Activated CD4-positive, alpha-beta memory T cell treated with anti-CD3 and anti-CD28 coated beads, Interleukin-2, amount 10 ng/mL, durations not matched to agents 7 days and 5 days (primary cell): ENCODE data around the gene POLE. TPM values are rescaled to one million over a fixed set of nuclear protein-coding genes. Genes with fewer than 3 reads are reported as not detected.
"Not testable (repeated sequence)": the region's sequence is repeated elsewhere in the genome, so short reads cannot be mapped to it uniquely, and the experiment has no call there.

Experiments
- CTCF ChIA-PET: fragments of 350-600 bp; sonication (Branson Sonifier 250); formaldehyde crosslinking; loops from one replicate; lab custom pipeline; 2021; ENCODE audit warnings: antibody characterized with exemption, inconsistent platforms; lab: Charles Lee
- POLR2A ChIA-PET: fragments of 350-600 bp; sonication (Branson Sonifier 250); formaldehyde crosslinking; loops from one replicate; lab custom pipeline; 2021; ENCODE audit warnings: antibody characterized with exemption; lab: Charles Lee
- DNase-seq: peaks from one replicate; pipeline ENCODE4 v3.0.0-alpha.2; 2020
- H3K27ac Mint-ChIP-seq: one replicate; pipeline ENCODE4 v1.8.0; 2021; ENCODE audit warnings: mild to moderate bottlenecking, mixed read lengths
- H3K27me3 Mint-ChIP-seq: one replicate; pipeline ENCODE4 v1.8.0; 2021; ENCODE audit warnings: mixed read lengths
- H3K36me3 Mint-ChIP-seq: one replicate; pipeline ENCODE4 v1.8.0; 2021; ENCODE audit warnings: low read depth, mixed read lengths
- H3K4me1 Mint-ChIP-seq: one replicate; pipeline ENCODE4 v1.8.0; 2021; ENCODE audit warnings: mixed read lengths
- H3K4me3 Mint-ChIP-seq: one replicate; pipeline ENCODE4 v1.8.0; 2021; ENCODE audit warnings: mild to moderate bottlenecking, mixed read lengths
- H3K9me3 Mint-ChIP-seq: one replicate; pipeline ENCODE4 v1.8.0; 2021; ENCODE audit warnings: mixed read lengths
- total RNA-seq, 2 experiments: library from RNA; stranded (reverse); gene quantifications; one replicate each; pipeline ENCODE4 v1.2.3, GENCODE V29; 2021

POLE gene
- total RNA-seq, 2 experiments from 2014 or later: 108 to 117 TPM

DNA sequence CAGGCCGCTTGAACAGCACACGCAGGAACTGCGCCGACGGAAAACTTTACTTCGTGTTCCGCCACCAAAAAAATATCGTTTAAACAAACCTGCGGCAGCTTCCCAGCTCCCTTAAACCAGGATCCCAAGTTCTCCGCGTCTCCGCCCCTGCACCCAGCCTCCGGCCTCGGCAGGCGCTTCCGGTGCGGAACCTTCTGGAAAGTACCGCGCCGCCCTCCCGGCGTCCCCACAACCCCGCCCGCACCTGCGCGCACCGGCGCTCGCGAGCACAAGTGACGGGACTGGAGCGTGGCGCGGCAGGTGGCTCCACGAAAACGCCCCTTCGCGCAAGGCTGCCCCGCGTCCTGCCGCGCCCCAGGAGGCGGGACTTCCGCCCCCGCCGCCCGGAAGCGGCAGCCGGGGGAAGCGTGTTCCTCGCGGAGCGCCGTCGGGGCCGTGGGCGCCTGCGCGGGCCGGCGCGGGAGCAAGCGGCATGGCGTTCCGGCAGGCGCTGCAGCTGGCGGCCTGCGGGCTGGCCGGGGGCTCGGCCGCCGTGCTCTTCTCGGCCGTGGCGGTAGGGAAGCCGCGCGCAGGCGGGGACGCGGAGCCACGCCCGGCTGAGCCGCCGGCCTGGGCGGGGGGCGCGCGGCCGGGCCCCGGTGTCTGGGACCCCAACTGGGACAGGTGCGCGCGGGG, 23.4 kb upstream of the POLE start, which contains the start of gene PGAM5:
TSS of gene PGAM5 (plus strand) at position 438 of the 675 bp plus-strand sequence. CDS start at position 473, 35 bp downstream.
- peaks cover 25% of the 10 kb centered on the region for H3K4me1 Mint-ChIP-seq
- peak; percentile 92 for DNase-seq
- H3K27ac Mint-ChIP-seq: peak within 1 kb of the TSS; percentile 71
- ChIA-PET POLR2A (interaction anchor here (1.2 to 2.2 kb wide), 5 partner anchors 8 to 275 kb away, joined by 3 to 12 read pairs (median 5); partner anchors contain the start of genes ANKLE2, GOLGA3 and ZNF26), CTCF (no interaction called here)
- H3K36me3 Mint-ChIP-seq: peaks cover 11% of the 10 kb centered on the region
- H3K4me3 Mint-ChIP-seq: peak within 1 kb of the TSS; percentile 82
- H3K9me3 Mint-ChIP-seq: no peaks in the 10 kb centered on the region
- H3K27me3 Mint-ChIP-seq: no peaks in the 10 kb centered on the region

DNA sequence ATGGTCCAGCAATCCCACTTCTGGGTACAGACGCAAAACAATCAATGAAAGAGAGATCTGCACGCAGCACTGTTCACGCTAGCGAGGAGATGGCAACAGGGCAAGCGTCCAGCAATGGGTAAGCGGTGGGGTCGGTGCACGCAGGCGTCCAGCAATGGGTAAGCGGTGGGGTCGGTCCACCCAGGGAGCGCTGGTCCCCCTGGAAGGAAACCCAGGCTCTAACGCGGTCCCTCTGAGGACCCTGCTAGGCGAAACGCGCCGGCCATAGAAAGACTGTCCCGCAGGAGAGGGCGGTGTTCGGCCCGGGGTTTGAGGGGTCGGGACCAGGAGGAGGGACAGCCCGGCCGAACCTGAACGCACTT, 22.9 kb upstream of the POLE start:
- Mint-ChIP-seq H3K27me3 (no peaks in the 10 kb centered on the region), H3K36me3 (peaks cover 11% of the 10 kb centered on the region), H3K27ac (peak overlapping the region; percentile 71), H3K9me3 (no peaks in the 10 kb centered on the region), H3K4me3 (peak overlapping the region; percentile 80), H3K4me1 (peaks cover 25% of the 10 kb centered on the region)
- POLR2A ChIA-PET: interaction anchor here (1.3 to 2.2 kb wide), 3 partner anchors 8 to 51 kb away, joined by 3 to 12 read pairs (median 11); partner anchors contain the start of gene ANKLE2
- CTCF ChIA-PET: no interaction called here
- DNase-seq: no peak

DNA sequence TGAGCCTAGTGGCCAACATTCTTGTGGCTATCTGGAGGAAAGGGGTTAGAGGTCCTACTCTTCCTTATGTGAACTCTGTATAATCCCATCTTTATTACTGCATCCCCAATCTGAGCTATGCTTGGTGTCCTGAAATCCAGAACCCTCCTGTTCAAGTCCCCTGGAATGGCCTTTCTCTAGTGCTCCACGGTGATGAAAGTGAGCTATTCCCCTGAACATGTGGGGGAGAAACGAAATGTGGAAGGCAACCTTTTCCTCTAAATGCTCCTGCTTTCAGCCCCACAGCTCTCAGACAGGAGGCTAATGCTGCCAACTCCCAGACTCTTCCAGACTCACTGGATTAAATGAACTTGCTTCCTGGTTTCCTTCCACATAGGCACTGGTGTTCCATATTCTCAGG, 21.0 kb upstream of the POLE start:
- ChIA-PET POLR2A (no interaction called here), CTCF (no interaction called here)
- Mint-ChIP-seq H3K27ac (no peak overlapping the region), H3K4me1 (peaks cover 17% of the 10 kb centered on the region), H3K4me3 (no peak overlapping the region), H3K36me3 (peaks cover 21% of the 10 kb centered on the region), H3K9me3 (no peaks in the 10 kb centered on the region), H3K27me3 (no peaks in the 10 kb centered on the region)
- DNase-seq: no peak

DNA sequence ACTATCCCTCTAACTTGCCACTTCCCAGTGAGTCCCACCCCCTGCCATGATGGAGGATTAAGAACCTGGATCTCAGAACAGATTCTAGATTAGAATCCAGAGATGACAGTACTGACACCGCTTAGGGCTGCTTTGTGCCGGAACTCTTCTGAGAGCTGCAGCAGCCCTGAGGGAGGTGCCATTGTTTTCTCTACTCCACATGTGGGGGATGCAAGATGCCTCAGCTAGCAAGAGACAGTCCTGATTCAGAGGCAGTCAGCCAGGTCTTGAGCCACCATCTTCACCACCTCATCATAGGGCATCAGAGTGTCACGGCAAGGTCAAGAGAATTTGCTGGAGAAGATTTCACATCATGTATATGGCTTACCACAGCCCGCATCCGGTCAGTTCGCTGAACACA, 20.1 kb upstream of the POLE start:
- ChIA-PET CTCF (no interaction called here), POLR2A (no interaction called here)
- no peak overlapping the region for H3K27ac Mint-ChIP-seq
- peaks cover 12% of the 10 kb centered on the region for H3K4me1 Mint-ChIP-seq
- H3K27me3 Mint-ChIP-seq: no peaks in the 10 kb centered on the region
- DNase-seq: no peak
- no peaks in the 10 kb centered on the region for H3K9me3 Mint-ChIP-seq
- no peak overlapping the region for H3K4me3 Mint-ChIP-seq
- peaks cover 21% of the 10 kb centered on the region for H3K36me3 Mint-ChIP-seq

DNA sequence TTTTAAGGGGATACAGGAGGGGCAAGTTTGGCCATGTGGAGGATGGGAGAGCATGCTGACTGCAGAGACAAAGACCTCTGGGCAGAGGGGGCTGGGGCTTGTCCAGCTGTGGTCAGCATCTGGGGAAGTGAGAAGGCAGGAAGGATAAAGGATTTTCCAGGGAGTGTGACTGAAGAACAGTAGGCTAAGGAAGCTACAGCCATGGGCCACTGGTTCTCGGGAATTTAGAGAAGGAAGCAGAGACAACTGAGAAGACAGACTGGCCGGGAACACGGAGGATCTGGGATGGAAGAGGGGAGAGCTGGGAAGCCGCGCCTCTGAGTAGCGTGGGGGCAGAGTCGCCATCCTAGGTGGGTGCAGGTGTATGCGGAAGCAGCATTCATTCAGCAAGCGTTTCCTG, 16.5 kb upstream of the POLE start:
- CTCF ChIA-PET: no interaction called here
- POLR2A ChIA-PET: no interaction called here
- DNase-seq: no peak
- H3K4me3 Mint-ChIP-seq: no peak overlapping the region
- no peaks in the 10 kb centered on the region for H3K9me3 Mint-ChIP-seq
- peaks cover 40% of the 10 kb centered on the region for H3K36me3 Mint-ChIP-seq
- H3K27me3 Mint-ChIP-seq: no peaks in the 10 kb centered on the region
- H3K27ac Mint-ChIP-seq: no peak overlapping the region
- H3K4me1 Mint-ChIP-seq: peaks cover 2% of the 10 kb centered on the region

DNA sequence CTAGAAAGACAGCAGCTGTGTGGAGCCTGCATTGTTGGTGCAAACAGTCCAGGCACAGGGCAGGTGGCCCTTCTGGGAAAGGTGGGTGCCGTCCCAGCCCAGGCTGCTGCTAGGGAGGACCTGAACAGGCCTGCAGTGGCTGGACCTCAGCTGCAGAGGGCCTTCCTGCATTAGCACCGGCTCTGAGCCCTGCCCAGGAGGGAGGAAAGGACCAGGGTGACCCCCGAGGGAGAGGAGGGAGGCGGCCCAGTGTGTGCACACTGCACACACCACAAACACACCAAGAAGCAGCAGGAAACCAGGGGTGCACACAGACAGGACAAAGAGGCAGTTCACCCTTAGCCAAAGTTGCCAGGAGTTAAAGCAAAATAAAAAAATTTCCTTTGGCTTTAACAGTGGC, 15.5 kb upstream of the POLE start:
- no peaks in the 10 kb centered on the region for H3K9me3 Mint-ChIP-seq
- peaks cover 2% of the 10 kb centered on the region for H3K4me1 Mint-ChIP-seq
- H3K36me3 Mint-ChIP-seq: peaks cover 49% of the 10 kb centered on the region
- H3K27me3 Mint-ChIP-seq: no peaks in the 10 kb centered on the region
- no peak overlapping the region for H3K4me3 Mint-ChIP-seq
- POLR2A ChIA-PET: interaction anchor here (1.2 kb wide), 1 partner anchor 8 kb away, joined by 3 read pairs; the partner anchor contains the start of gene PGAM5
- CTCF ChIA-PET: no interaction called here
- H3K27ac Mint-ChIP-seq: no peak overlapping the region
- DNase-seq: no peak

DNA sequence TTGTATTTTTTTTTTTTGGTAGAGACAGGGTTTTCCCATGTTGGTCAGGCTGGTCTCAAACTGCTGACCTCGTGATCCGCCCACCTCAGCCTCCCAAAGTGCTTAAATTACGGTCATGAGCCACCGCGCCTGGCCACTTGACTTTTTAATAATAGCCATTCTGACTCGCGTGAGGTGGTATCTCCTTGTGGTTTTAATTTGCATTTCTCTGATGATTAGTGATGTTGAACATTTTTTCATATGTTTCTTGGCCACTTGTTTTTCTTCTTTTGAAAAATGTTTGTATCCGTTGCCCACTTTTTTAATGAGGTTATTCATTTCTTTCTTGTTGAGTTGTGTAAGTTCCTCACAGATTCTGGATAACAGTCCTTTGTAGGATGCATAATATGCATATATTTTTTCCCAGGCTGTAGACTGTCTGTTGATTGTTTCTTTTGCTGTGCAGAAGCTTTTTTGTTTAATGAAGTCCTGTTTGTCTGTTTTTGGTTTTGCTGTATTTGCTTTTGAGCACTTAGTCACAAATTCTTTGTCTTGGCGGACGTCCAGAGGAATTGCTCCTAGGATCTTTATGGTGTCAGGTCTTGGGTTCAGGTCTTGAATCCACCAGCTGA, 13.2 kb upstream of the POLE start:
- CTCF ChIA-PET: no interaction called here
- H3K9me3 Mint-ChIP-seq: no peaks in the 10 kb centered on the region
- no peaks in the 10 kb centered on the region for H3K27me3 Mint-ChIP-seq
- POLR2A ChIA-PET: interaction anchor here (0.6 kb wide), 1 partner anchor 62 kb away, joined by 3 read pairs; no protein-coding TSS in a partner anchor
- no peak for DNase-seq
- H3K4me1 Mint-ChIP-seq: no peaks in the 10 kb centered on the region
- H3K36me3 Mint-ChIP-seq: peaks cover 51% of the 10 kb centered on the region
- H3K4me3 Mint-ChIP-seq: no peak overlapping the region
- no peak overlapping the region for H3K27ac Mint-ChIP-seq

DNA sequence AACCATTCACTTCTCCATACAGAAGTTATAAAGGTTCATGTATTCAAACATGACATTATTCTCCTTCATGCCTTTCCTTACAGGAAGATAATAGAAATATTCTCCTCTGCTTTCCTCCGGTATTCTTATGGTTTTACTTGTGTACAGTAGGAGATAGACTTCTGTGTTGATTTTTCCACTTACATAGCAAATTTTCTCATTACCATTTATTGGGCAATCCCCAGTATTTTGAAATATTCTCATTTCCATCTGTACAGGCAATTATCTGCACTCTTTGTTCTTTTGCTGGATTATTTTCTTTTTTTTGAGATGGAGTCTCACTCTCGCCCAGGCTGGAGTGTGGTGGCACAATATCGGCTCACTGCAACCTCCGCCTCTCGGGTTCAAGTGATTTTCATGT, 11.2 kb upstream of the POLE start:
- Mint-ChIP-seq H3K27me3 (no peaks in the 10 kb centered on the region), H3K27ac (no peak overlapping the region), H3K9me3 (no peaks in the 10 kb centered on the region), H3K36me3 (peaks cover 41% of the 10 kb centered on the region), H3K4me1 (no peaks in the 10 kb centered on the region), H3K4me3 (no peak overlapping the region)
- POLR2A ChIA-PET: no interaction called here
- CTCF ChIA-PET: no interaction called here
- no peak for DNase-seq

DNA sequence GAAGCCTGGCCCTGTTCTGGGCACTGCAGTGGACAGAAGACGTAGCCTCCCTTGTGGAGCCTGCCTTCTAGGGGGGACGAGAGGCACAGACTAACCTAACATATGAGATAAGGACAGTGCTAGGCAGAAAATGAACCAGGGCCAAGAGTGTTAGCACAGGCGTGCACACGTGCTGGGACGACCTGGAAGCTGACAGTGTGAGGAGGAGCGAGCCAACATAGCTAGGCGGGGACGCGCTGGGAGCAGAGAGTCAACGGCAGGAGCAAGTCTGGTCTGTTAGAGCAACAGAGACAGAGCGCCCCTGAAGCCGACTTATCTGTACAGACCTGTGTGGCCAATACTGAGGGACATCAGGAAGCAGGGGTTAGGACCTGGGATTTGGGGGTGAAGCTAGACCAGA, 8.3 kb upstream of the POLE start:
- ChIA-PET POLR2A (interaction anchor here (1.2 to 3.9 kb wide), 2 partner anchors 9 to 15 kb away, joined by 3 to 11 read pairs; partner anchors contain the start of genes PGAM5 and POLE), CTCF (interaction anchor here (0.7 kb wide), 1 partner anchor 196 kb away, joined by 3 read pairs; no protein-coding TSS in a partner anchor)
- Mint-ChIP-seq H3K27me3 (no peaks in the 10 kb centered on the region), H3K4me1 (no peaks in the 10 kb centered on the region), H3K36me3 (peaks cover 39% of the 10 kb centered on the region), H3K27ac (no peak overlapping the region), H3K9me3 (no peaks in the 10 kb centered on the region), H3K4me3 (no peak overlapping the region)
- DNase-seq: no peak

DNA sequence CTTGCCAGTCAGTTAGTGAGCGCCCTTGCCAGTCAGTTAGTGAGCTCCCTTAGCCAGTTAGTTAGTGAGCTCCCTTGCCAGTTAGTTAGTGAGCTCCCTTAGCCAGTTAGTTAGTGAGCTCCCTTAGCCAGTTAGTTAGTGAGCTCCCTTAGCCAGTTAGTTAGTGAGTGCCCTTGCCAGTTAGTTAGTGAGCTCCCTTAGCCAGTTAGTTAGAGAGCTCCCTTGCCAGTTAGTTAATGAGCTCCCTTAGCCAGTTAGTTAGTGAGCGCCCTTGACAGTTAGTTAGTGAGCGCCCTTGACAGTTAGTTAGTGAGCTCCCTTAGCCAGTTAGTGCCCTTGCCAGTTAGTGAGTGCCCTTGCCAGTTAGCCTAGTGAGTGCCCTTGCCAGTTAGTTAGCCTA, 7.7 kb upstream of the POLE start:
- H3K9me3 Mint-ChIP-seq, H3K27ac Mint-ChIP-seq, H3K4me3 Mint-ChIP-seq, H3K4me1 Mint-ChIP-seq, DNase-seq, H3K27me3 Mint-ChIP-seq: not testable (repeated sequence)
- peaks cover 39% of the 10 kb centered on the region for H3K36me3 Mint-ChIP-seq
- ChIA-PET CTCF (interaction anchor here (0.7 kb wide), 1 partner anchor 196 kb away, joined by 3 read pairs; no protein-coding TSS in a partner anchor), POLR2A (interaction anchor here (3.9 kb wide), 1 partner anchor 15 kb away, joined by 11 read pairs; the partner anchor contains the start of gene PGAM5)

DNA sequence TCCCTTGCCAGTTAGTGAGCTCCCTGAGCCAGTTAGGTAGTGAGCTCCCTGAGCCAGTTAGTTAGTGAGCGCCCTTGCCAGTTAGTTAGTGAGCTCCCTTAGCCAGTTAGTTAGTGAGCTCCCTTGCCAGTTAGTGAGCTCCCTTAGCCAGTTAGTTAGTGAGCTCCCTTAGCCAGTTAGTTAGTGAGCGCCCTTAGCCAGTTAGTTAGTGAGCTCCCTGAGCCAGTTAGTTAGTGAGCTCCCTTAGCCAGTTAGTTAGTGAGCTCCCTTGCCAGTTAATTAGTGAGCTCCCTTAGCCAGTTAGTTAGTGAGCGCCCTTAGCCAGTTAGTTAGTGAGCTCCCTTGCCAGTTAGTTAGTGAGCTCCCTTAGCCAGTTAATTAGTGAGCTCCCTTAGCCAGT, 4.9 kb upstream of the POLE start:
- Mint-ChIP-seq H3K36me3 (peaks cover 26% of the 10 kb centered on the region), H3K4me1 (peaks cover 11% of the 10 kb centered on the region)
- ChIA-PET POLR2A (interaction anchor here (3.9 kb wide), 1 partner anchor 18 kb away, joined by 11 read pairs; the partner anchor contains the start of gene PGAM5), CTCF (interaction anchor here (1.7 kb wide), 1 partner anchor 137 kb away, joined by 3 read pairs; no protein-coding TSS in a partner anchor)
- H3K4me3 Mint-ChIP-seq, H3K27ac Mint-ChIP-seq, DNase-seq, H3K9me3 Mint-ChIP-seq, H3K27me3 Mint-ChIP-seq: not testable (repeated sequence)

DNA sequence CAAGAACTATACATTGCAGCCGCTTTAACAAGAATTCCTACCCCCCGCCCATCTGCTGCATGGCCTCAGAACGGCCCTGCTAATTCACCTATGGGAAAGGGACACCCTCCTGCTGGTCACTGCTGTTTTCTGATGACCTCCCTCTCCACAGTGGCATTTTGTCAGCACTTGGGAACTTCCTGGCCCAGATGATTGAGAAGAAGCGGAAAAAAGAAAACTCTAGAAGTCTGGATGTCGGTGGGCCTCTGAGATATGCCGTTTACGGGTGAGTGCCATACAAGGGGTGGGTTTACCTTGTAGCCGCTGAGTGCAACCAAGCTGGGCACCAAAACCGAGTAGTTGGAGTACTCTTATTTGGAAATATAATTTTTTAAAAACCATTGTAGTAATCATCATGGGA, 3.0 kb upstream of the POLE start:
- Mint-ChIP-seq H3K36me3 (peaks cover 26% of the 10 kb centered on the region), H3K27ac (no peak overlapping the region), H3K27me3 (no peaks in the 10 kb centered on the region), H3K4me3 (peak overlapping the region; percentile 58), H3K9me3 (no peaks in the 10 kb centered on the region), H3K4me1 (peaks cover 22% of the 10 kb centered on the region)
- ChIA-PET POLR2A (no interaction called here), CTCF (no interaction called here)
- no peak for DNase-seq

DNA sequence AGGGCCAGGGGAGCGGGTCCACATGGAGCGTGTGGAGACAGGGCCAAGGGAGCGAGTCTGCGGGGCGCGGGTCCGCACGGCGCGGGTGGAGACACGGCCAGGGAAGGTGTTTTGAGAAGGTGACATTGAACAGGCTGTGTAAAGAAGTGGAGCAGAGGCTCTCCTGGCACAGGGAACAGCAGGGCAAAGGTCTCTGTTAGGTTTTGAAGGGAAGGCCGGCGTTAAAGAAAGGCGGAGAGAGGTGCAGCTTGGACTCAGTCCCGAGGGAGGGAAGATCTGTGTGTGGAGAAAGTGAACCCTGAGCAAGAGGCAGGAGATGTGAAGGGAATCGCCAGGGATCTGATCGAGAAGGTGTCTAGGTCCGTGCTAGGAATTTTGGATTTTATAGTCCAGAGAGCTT, 2.1 kb upstream of the POLE start:
- ChIA-PET CTCF (no interaction called here), POLR2A (no interaction called here)
- DNase-seq: no peak
- Mint-ChIP-seq H3K9me3 (no peaks in the 10 kb centered on the region), H3K27ac (no peak overlapping the region), H3K4me1 (peaks cover 25% of the 10 kb centered on the region), H3K36me3 (peaks cover 27% of the 10 kb centered on the region), H3K27me3 (no peaks in the 10 kb centered on the region), H3K4me3 (peak overlapping the region; percentile 58)
